ENCODE data around the gene NFIA.

NFIA gene

GRCh38 chr1:61334718-61335589, 252.6 kb downstream of the NFIA start:
- DNase-seq (ENCODE audit: low read depth), result no peak

- DNase-seq (ENCODE audit: low read depth), result no peak
Measured at GRCh38 chr1:61337037-61337436, 254.7 kb downstream of the NFIA start.

GRCh38 chr1:61337441-61337951, 255.1 kb downstream of the NFIA start:
- no peak for DNase-seq (ENCODE audit: low read depth)

- no peak for DNase-seq (ENCODE audit: low read depth)
Measured at GRCh38 chr1:61337981-61338848, 255.9 kb downstream of the NFIA start.

GRCh38 chr1:61338899-61339298, 256.5 kb downstream of the NFIA start:
- DNase-seq (ENCODE audit: low read depth), result no peak

- DNase-seq (ENCODE audit: low read depth), result no peak
Measured at GRCh38 chr1:61341426-61341825, 259.1 kb downstream of the NFIA start.

- no peak for DNase-seq (ENCODE audit: low read depth)
Measured at GRCh38 chr1:61343734-61344420, 261.5 kb downstream of the NFIA start.

GRCh38 chr1:61344696-61345095, 262.3 kb downstream of the NFIA start:
- DNase-seq (ENCODE audit: low read depth), result no peak

- DNase-seq (ENCODE audit: low read depth), result no peak
Measured at GRCh38 chr1:61348025-61348665, 265.8 kb downstream of the NFIA start.

- no peak for DNase-seq (ENCODE audit: low read depth)
Measured at GRCh38 chr1:61352845-61353435, 270.6 kb downstream of the NFIA start.

- DNase-seq (ENCODE audit: low read depth), result no peak
Measured at GRCh38 chr1:61353797-61354406, 271.5 kb downstream of the NFIA start.

GRCh38 chr1:61356016-61356415, 273.7 kb downstream of the NFIA start:
- no peak for DNase-seq (ENCODE audit: low read depth)

- DNase-seq (ENCODE audit: low read depth), result no peak
Measured at GRCh38 chr1:61356995-61357394, 274.6 kb downstream of the NFIA start.

GRCh38 chr1:61357539-61357938, 275.2 kb downstream of the NFIA start:
- no peak for DNase-seq (ENCODE audit: low read depth)

GRCh38 chr1:61358770-61359455, 276.6 kb downstream of the NFIA start:
- no peak for DNase-seq (ENCODE audit: low read depth)

- no peak for DNase-seq (ENCODE audit: low read depth)
Measured at GRCh38 chr1:61361931-61362330, 279.6 kb downstream of the NFIA start.

GRCh38 chr1:61362351-61362750, 280.0 kb downstream of the NFIA start:
- no peak for DNase-seq (ENCODE audit: low read depth)

- no peak for DNase-seq (ENCODE audit: low read depth)
Measured at GRCh38 chr1:61368366-61368765, 286.0 kb downstream of the NFIA start.

- DNase-seq (ENCODE audit: low read depth), result peak; percentile 43
Measured at GRCh38 chr1:61368876-61369275, 286.5 kb downstream of the NFIA start.

- no peak for DNase-seq (ENCODE audit: low read depth)
Measured at GRCh38 chr1:61370177-61370912, 288.0 kb downstream of the NFIA start.

Data from CMK (cell line).